ENCODE measurements around the gene PEX16. TPM values are rescaled to one million over a fixed set of nuclear protein-coding genes. Genes with fewer than 3 reads are reported as not detected.
A peak's percentile ranks its signal among the peaks of the same experiment; 100 is the strongest.

The PEX16 gene
- total and polyA plus RNA-seq, 2 of the 13 experiments (the other 11 are each of a cell fraction or from before 2014, with no cell fraction given): 12.5 to 21.8 TPM

GRCh38 chr11:45917623-45918330 lies at the start of gene PEX16 (continued):
- TF ChIP-seq PRDM15 (CRISPR knock-in tag; IDR thresholded peaks at IDR 0.05) (no peak), ZNF484 (CRISPR knock-in tag; IDR thresholded peaks at IDR 0.05; ENCODE audit: borderline replicate concordance, low read depth) (no peak), KLF13 (CRISPR knock-in tag; IDR thresholded peaks at IDR 0.05) (no peak), ARNTL (CRISPR knock-in tag; IDR thresholded peaks at IDR 0.05) (peak; percentile 72), SRSF9 (IDR thresholded peaks at IDR 0.05; ENCODE audit: borderline replicate concordance, insufficient read depth, low read depth, low read length, poor library complexity, severe bottlenecking) (no peak), ZNF3 (CRISPR knock-in tag; IDR thresholded peaks at IDR 0.05) (no peak), FOXA3 (CRISPR knock-in tag; IDR thresholded peaks at IDR 0.05) (0 out of 2 replicates have a peak, but pooled peaks have one; percentile 8), HDAC6 (IDR thresholded peaks at IDR 0.05; ENCODE audit: low read depth, low read length) (no peak), FOXM1 (CRISPR knock-in tag; IDR thresholded peaks at IDR 0.05) (no peak), ZNF614 (CRISPR knock-in tag; IDR thresholded peaks at IDR 0.05; ENCODE audit: borderline replicate concordance) (no peak), RARA (CRISPR knock-in tag; IDR thresholded peaks at IDR 0.05) (no peak), ZNF547 (CRISPR knock-in tag; IDR thresholded peaks at IDR 0.05) (no peak), NFE2L1 (CRISPR knock-in tag; IDR thresholded peaks at IDR 0.05; ENCODE audit: borderline replicate concordance) (no peak), DMTF1 (CRISPR knock-in tag; IDR thresholded peaks at IDR 0.05) (peak; percentile 53; the same call in 1 of the 2 replicates), PPARG (CRISPR knock-in tag; conservative IDR thresholded peaks at IDR 0.05) (0 out of 2 replicates have a peak, but pooled peaks have one; percentile 51), CBX5 (CRISPR knock-in tag; IDR thresholded peaks at IDR 0.05; ENCODE audit: borderline replicate concordance) (no peak), PHF5A (CRISPR knock-in tag; IDR thresholded peaks at IDR 0.05; ENCODE audit: low read depth, unreplicated experiment) (no peak), UBTF (CRISPR knock-in tag; IDR thresholded peaks at IDR 0.05) (no peak; the same call in 1 of the 2 replicates), DDIT3 (CRISPR knock-in tag; IDR thresholded peaks at IDR 0.05) (no peak), THAP8 (CRISPR knock-in tag; IDR thresholded peaks at IDR 0.05; ENCODE audit: borderline replicate concordance) (0 out of 2 replicates have a peak, but pooled peaks have one; percentile 56)
